A549 (cell line): ENCODE measurements around the gene KIAA1755. TPM values are rescaled to one million over a fixed set of nuclear protein-coding genes. Genes with fewer than 3 reads are reported as not detected.

ENCODE experiments used
- ATAC-seq, 2 experiments: fragments of 200-7000 bp in 1 of 2; fragments of >200 bp in 1 of 2; cut with Nextera tagmentation in 1 of 2; cut with Tn5 transposase in 1 of 2; 3 replicates each; pipeline versions ENCODE4 v1.8.0 to v1.9.1; 2018 to 2020; ENCODE audit warnings: mild to moderate bottlenecking in 1 of 2, moderate library complexity in 1 of 2
- CTCF ChIA-PET: fragments of 300-600 bp; sonication (Branson Sonifier 250); formaldehyde crosslinking; extraction: SDS; loops from one replicate; lab custom pipeline; 2021; ENCODE audit warnings: antibody characterized with exemption, inconsistent platforms; lab: Yijun Ruan, JAX
- POLR2A ChIA-PET: fragments of 350-600 bp; formaldehyde crosslinking; extraction: SDS; loops from one replicate; lab custom pipeline; 2021; ENCODE audit warnings: antibody characterized with exemption, inconsistent platforms; lab: Yijun Ruan, JAX
- DNase-seq, 2 experiments: peaks; one replicate each; pipeline versions ENCODE4 v3.0.0 to v3.0.0-alpha.2; 2011 to 2016; ENCODE audit warnings: low read depth in 1 of 2, low spot score in 1 of 2
- FAIRE-seq: peaks from 2 replicates; lab custom pipeline; 2011; peaks lifted over from hg19 to GRCh38; lab: Jason Lieb, UNC
- H3K27ac ChIP-seq, 2 experiments: fragments of >200 bp; sonication (Bioruptor Twin); formaldehyde crosslinking; 3 replicates each; pipeline ENCODE4 v1.5.1; 2016 to 2017
- H3K4me1 ChIP-seq: fragments of >200 bp; sonication (Bioruptor Twin); formaldehyde crosslinking; 3 replicates; pipeline ENCODE4 v1.6.1; 2016
- H3K4me2 ChIP-seq: fragments of >200 bp; sonication (Bioruptor Twin); formaldehyde crosslinking; 3 replicates; pipeline ENCODE4 v1.6.1; 2016
- H3K4me3 ChIP-seq: fragments of >200 bp; sonication (Bioruptor Twin); formaldehyde crosslinking; 3 replicates; pipeline ENCODE4 v1.5.1; 2016
- H3K9me3 ChIP-seq: fragments of >200 bp; sonication (Bioruptor Twin); formaldehyde crosslinking; 3 replicates; pipeline ENCODE4 v1.6.1; 2016
- CBX2 ChIP-seq: fragments of 200-600 bp; sonication (generic); IDR thresholded peaks from 2 replicates; pipeline ENCODE4 v1.6.1; 2016; ENCODE audit warnings: low read depth, mild to moderate bottlenecking, borderline replicate concordance
- CBX8 ChIP-seq: fragments of 200-600 bp; sonication (generic); IDR thresholded peaks from 2 replicates; pipeline ENCODE4 v1.6.1; 2016
- CHD2 ChIP-seq: fragments of 150-350 bp; IDR thresholded peaks from 2 replicates; pipeline ENCODE4 v1.6.1; 2014; ENCODE audit warnings: low read length; ENCODE audit not compliant: partially characterized antibody
- ELK1 ChIP-seq: fragments of 150-350 bp; IDR thresholded peaks from 2 replicates; pipeline ENCODE4 v1.6.1; 2014; ENCODE audit warnings: low read depth, mild to moderate bottlenecking, low read length
- ESRRA ChIP-seq: fragments of 150-350 bp; IDR thresholded peaks from 2 replicates; pipeline ENCODE4 v1.6.1; 2014; ENCODE audit warnings: mild to moderate bottlenecking, low read length, borderline replicate concordance
- FOSB ChIP-seq: fragments of 250-450 bp; sonication (Bioruptor Pico); IDR thresholded peaks from 2 replicates; pipeline ENCODE4 v1.5.0; 2020; ENCODE audit warnings: mild to moderate bottlenecking, moderate library complexity
- FOSL2 ChIP-seq, 2 experiments: fragments of 450-650 bp in 1 of 2; fragments of >200 bp in 1 of 2; sonication (Bioruptor Twin) in 1 of 2; formaldehyde crosslinking; IDR thresholded peaks; 2 replicates each; pipeline versions ENCODE4 v1.5.0 to v1.6.1; 2016 to 2020; ENCODE audit warnings: mild to moderate bottlenecking in 1 of 2, moderate library complexity in 1 of 2
- HES2 ChIP-seq: fragments of >200 bp; sonication (Bioruptor Twin); formaldehyde crosslinking; IDR thresholded peaks from 2 replicates; pipeline ENCODE4 v1.6.1; 2016
- HOXB5 ChIP-seq: fragments of 250-450 bp; sonication (Bioruptor Pico); IDR thresholded peaks from 2 replicates; pipeline ENCODE4 v1.5.0; 2020; ENCODE audit warnings: mild to moderate bottlenecking, moderate library complexity
- KDM1A ChIP-seq: fragments of 200-600 bp; sonication (generic); IDR thresholded peaks from 2 replicates; pipeline ENCODE4 v1.6.1; 2016; ENCODE audit warnings: low read depth, mild to moderate bottlenecking
- MAFK ChIP-seq: fragments of 450-650 bp; IDR thresholded peaks from 2 replicates; pipeline ENCODE4 v1.6.1; 2014; ENCODE audit not compliant: partially characterized antibody
- MAX ChIP-seq: IDR thresholded peaks from 2 replicates; pipeline ENCODE4 v1.6.1; 2012
- MYC ChIP-seq: IDR thresholded peaks from 2 replicates; pipeline ENCODE4 v1.6.1; 2012; ENCODE audit warnings: mild to moderate bottlenecking, inconsistent platforms, low read length, improper control_type of control experiment, borderline replicate concordance
- NFE2L2 ChIP-seq: fragments of 150-350 bp; conservative IDR thresholded peaks from 2 replicates; pipeline ENCODE4 v1.6.1; 2014; ENCODE audit warnings: low read length
- NPAS2 ChIP-seq: fragments of 250-450 bp; sonication (Bioruptor Pico); IDR thresholded peaks from 2 replicates; pipeline ENCODE4 v1.8.0; 2022; ENCODE audit warnings: mild to moderate bottlenecking, moderate library complexity, borderline replicate concordance
- PHF8 ChIP-seq: fragments of 200-600 bp; sonication (generic); IDR thresholded peaks from 2 replicates; pipeline ENCODE4 v1.6.1; 2016; ENCODE audit warnings: low read depth, mild to moderate bottlenecking, antibody characterized with exemption, moderate library complexity, borderline replicate concordance
- RAD21 ChIP-seq, 2 experiments: fragments of >200 bp in 1 of 2; sonication (Bioruptor Twin) in 1 of 2; formaldehyde crosslinking in 1 of 2; IDR thresholded peaks in 1 of 2; conservative IDR thresholded peaks in 1 of 2; 2 replicates in 1 of 2; 3 replicates in 1 of 2; pipeline ENCODE4 v1.6.1; 2012 to 2018; ENCODE audit warnings: inconsistent platforms in 1 of 2
- RCOR1 ChIP-seq: fragments of 150-350 bp; IDR thresholded peaks from 2 replicates; pipeline ENCODE4 v1.6.1; 2014; ENCODE audit warnings: antibody characterized with exemption, low read length, low read depth
- TP53 ChIP-seq: fragments of 250-450 bp; sonication (Bioruptor Pico); IDR thresholded peaks from 2 replicates; pipeline ENCODE4 v1.5.0; 2021; ENCODE audit warnings: mild to moderate bottlenecking, moderate library complexity
- USF2 ChIP-seq: fragments of 450-650 bp; IDR thresholded peaks from 2 replicates; pipeline ENCODE4 v1.6.1; 2014; ENCODE audit warnings: antibody characterized with exemption
- ZFP36 ChIP-seq: fragments of 450-650 bp; IDR thresholded peaks from 2 replicates; pipeline ENCODE4 v1.6.1; 2014; ENCODE audit warnings: borderline replicate concordance; ENCODE audit not compliant: partially characterized antibody
- ZSCAN20 ChIP-seq: fragments of 250-450 bp; sonication (Bioruptor Pico); IDR thresholded peaks from 2 replicates; pipeline ENCODE4 v1.8.0; 2022; ENCODE audit warnings: mild to moderate bottlenecking, moderate library complexity
- whole genome bisulfite sequencing: methylation state at CpG from one replicate; pipeline ENCODE4 v1.1.6; 2017; ENCODE audit errors: missing lambda C conversion rate; 5-methylcytosine and 5-hydroxymethylcytosine counted together
- polyA plus RNA-seq, 4 experiments: library from polyadenylated mRNA; depleted of rRNA in 3 of 4; stranded (reverse); fragments of >200 nt; fragmentation: RNase III in 1 of 4; extraction: RNeasy Plus Mini Kit Qiagen cat#74134 plus additional on column Dnase treatment in 1 of 4; gene quantifications; 2 replicates in 3 of 4; 3 replicates in 1 of 4; pipeline ENCODE4 v1.2.3, GENCODE V29; 2011 to 2017
- TF ChIP-seq, protein P1 (sequence below): fragments of 250-450 bp; sonication (Bioruptor Pico); IDR thresholded peaks from 2 replicates; pipeline ENCODE4 v1.5.0; 2020; ENCODE audit warnings: low read depth, mild to moderate bottlenecking, moderate library complexity
- TF ChIP-seq, protein P2 (sequence below): fragments of 250-450 bp; sonication (Bioruptor Pico); IDR thresholded peaks from 2 replicates; pipeline ENCODE4 v1.5.0; 2021; ENCODE audit warnings: mild to moderate bottlenecking, moderate library complexity, borderline replicate concordance
- TF ChIP-seq, protein P3 (sequence below): fragments of 200-600 bp; sonication (generic); IDR thresholded peaks from 2 replicates; pipeline ENCODE4 v1.6.1; 2016; ENCODE audit warnings: antibody characterized with exemption, mild to moderate bottlenecking, moderate library complexity

The KIAA1755 gene
- polyA plus RNA-seq, 2 of the 4 experiments (the other 2 are of a cell fraction): 0.04 to 0.21 TPM

DNA sequence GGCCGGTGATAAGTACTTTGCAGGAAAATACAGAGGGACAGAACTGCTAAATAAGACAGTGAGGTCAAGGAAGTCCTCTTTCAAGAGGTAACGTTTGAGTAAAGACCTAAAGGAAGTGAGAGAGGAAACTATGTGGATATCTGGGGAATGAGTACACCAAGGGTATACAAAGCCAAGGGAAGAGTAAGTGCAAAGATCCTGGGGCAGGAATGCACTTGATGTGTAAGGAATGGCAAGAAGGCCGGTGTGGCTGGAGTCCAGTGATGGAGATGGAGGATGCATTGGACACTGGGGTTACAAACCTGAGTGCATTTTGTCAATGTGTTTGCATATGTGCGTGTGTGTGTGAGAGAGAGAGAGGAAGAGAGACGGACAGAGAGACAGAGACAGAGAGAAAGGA, 63.3 kb downstream of the KIAA1755 start:
- WGBS: 72% methylated on average over 5 of the region's 5 CpGs
- POLR2A ChIA-PET: no interaction called here

DNA sequence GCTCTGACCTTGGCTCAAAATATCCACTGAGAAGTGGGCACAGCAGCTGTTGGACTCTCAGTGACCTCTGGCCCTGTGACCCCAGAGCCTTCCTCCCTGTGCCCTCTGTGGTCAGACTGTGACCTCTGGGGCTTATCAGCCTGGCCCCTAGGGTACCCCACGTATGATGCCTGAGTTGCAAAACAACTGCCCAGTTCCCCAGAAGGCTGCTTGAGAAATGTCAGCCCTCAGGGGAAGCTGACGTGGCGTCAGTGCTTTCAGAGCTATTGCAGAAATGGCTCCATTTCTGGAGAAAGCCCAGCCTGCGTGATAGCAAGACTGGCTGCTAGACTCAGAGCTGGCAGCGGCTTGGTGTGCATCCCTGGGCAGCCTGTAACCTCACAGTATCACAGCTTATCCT, 63.9 kb downstream of the KIAA1755 start:
- CTCF ChIA-PET: interaction anchor here (0.8 to 19.7 kb wide), 9 partner anchors 8 to 632 kb away, joined by 3 to 350 read pairs (median 6); no protein-coding TSS in a partner anchor
- ATAC-seq: peak in 1 of 2 experiments; percentile 40; a peak in 3 of 6 replicates
- H3K4me2 ChIP-seq: no peak overlapping the region
- WGBS: 76% methylated on average over 4 of the region's 5 CpGs
- H3K27ac ChIP-seq: peak overlapping the region in 1 of 2 experiments; percentile 51; a peak in 3 of 6 replicates
- no peak for DNase-seq
- POLR2A ChIA-PET: no interaction called here
- H3K4me3 ChIP-seq: no peak overlapping the region
- no peak for FAIRE-seq
- H3K9me3 ChIP-seq: no peaks in the 10 kb centered on the region
- H3K4me1 ChIP-seq: peaks cover 26% of the 10 kb centered on the region
- TF ChIP-seq MYC (no peak), PHF8 (no peak)

More for the DNA sequence above, 63.3 kb downstream of the KIAA1755 start:
- TF ChIP-seq MAFK (no peak), ZFP36 (no peak), MAX (no peak), ZSCAN20 (CRISPR knock-in tag) (no peak), KDM1A (no peak), USF2 (no peak), MYC (no peak), HES2 (no peak), RCOR1 (no peak), PHF8 (no peak), RAD21 (conservative IDR thresholded peaks at IDR 0.05 in 1 of 2, IDR thresholded peaks at IDR 0.05 in 1 of 2) (no peak), CBX2 (no peak), NPAS2 (CRISPR knock-in tag) (no peak), CBX8 (no peak), HOXB5 (CRISPR knock-in tag) (no peak), NFE2L2 (no peak), TP53 (CRISPR knock-in tag) (no peak)
- TF ChIP-seq, protein P1, sequence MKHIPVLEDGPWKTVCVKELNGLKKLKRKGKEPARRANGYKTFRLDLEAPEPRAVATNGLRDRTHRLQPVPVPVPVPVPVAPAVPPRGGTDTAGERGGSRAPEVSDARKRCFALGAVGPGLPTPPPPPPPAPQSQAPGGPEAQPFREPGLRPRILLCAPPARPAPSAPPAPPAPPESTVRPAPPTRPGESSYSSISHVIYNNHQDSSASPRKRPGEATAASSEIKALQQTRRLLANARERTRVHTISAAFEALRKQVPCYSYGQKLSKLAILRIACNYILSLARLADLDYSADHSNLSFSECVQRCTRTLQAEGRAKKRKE: no peak
- TF ChIP-seq, protein P2, sequence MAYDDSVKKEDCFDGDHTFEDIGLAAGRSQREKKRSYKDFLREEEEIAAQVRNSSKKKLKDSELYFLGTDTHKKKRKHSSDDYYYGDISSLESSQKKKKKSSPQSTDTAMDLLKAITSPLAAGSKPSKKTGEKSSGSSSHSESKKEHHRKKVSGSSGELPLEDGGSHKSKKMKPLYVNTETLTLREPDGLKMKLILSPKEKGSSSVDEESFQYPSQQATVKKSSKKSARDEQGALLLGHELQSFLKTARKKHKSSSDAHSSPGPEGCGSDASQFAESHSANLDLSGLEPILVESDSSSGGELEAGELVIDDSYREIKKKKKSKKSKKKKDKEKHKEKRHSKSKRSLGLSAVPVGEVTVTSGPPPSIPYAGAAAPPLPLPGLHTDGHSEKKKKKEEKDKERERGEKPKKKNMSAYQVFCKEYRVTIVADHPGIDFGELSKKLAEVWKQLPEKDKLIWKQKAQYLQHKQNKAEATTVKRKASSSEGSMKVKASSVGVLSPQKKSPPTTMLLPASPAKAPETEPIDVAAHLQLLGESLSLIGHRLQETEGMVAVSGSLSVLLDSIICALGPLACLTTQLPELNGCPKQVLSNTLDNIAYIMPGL (CRISPR knock-in tag): no peak
- TF ChIP-seq, all 56 proteins: peak for 0
- Histone ChIP-seq H3K4me2 (no peak overlapping the region), H3K9me3 (no peaks in the 10 kb centered on the region), H3K27ac (peak overlapping the region; percentile 46 to 51; a peak in 2 of 6 replicates), H3K4me3 (no peak overlapping the region), H3K4me1 (peaks cover 20% of the 10 kb centered on the region)
- CTCF ChIA-PET: interaction anchor here (0.8 to 19.7 kb wide), 6 partner anchors 8 to 633 kb away, joined by 3 to 350 read pairs (median 6); no protein-coding TSS in a partner anchor
- no peak for FAIRE-seq
- no peak for ATAC-seq
- no peak for DNase-seq

DNA sequence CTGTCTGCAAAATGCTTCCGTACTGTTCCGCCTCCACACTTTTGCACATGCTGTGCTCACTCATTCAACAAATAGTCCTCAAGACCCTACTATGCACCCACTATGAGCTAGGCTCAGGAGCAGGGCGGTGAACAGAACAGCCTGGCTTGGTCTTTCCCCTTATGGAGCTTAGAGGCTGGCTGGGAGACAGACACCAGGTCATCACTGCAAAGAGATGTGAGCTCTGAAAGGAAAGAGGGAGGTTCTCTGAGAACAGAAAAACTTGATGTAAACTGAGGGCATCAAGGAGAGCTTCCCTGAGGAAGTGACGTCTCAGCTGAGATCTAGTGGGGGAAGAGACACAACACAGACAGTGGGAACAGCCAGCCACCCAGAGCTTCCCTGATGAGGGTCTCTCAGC, 64.5 kb downstream of the KIAA1755 start:
- H3K4me3 ChIP-seq: no peak overlapping the region
- DNase-seq: no peak
- FAIRE-seq: no peak
- H3K27ac ChIP-seq: peak overlapping the region in 1 of 2 experiments; percentile 51; a peak in 3 of 6 replicates
- H3K9me3 ChIP-seq: no peaks in the 10 kb centered on the region
- ChIA-PET POLR2A (no interaction called here), CTCF (interaction anchor here (0.8 to 19.7 kb wide), 7 partner anchors 9 to 138 kb away, joined by 3 to 350 read pairs (median 7); no protein-coding TSS in a partner anchor)
- ATAC-seq: peak in 1 of 2 experiments; percentile 26; a peak in 1 of 6 replicates
- peaks cover 26% of the 10 kb centered on the region for H3K4me1 ChIP-seq
- 90% methylated on average over 4 of the region's 4 CpGs for WGBS
- no peak overlapping the region for H3K4me2 ChIP-seq
- no peak for TF ChIP-seq FOSB
- TF ChIP-seq ESRRA: no peak
- no peak for TF ChIP-seq ELK1
- TF ChIP-seq, protein P3, sequence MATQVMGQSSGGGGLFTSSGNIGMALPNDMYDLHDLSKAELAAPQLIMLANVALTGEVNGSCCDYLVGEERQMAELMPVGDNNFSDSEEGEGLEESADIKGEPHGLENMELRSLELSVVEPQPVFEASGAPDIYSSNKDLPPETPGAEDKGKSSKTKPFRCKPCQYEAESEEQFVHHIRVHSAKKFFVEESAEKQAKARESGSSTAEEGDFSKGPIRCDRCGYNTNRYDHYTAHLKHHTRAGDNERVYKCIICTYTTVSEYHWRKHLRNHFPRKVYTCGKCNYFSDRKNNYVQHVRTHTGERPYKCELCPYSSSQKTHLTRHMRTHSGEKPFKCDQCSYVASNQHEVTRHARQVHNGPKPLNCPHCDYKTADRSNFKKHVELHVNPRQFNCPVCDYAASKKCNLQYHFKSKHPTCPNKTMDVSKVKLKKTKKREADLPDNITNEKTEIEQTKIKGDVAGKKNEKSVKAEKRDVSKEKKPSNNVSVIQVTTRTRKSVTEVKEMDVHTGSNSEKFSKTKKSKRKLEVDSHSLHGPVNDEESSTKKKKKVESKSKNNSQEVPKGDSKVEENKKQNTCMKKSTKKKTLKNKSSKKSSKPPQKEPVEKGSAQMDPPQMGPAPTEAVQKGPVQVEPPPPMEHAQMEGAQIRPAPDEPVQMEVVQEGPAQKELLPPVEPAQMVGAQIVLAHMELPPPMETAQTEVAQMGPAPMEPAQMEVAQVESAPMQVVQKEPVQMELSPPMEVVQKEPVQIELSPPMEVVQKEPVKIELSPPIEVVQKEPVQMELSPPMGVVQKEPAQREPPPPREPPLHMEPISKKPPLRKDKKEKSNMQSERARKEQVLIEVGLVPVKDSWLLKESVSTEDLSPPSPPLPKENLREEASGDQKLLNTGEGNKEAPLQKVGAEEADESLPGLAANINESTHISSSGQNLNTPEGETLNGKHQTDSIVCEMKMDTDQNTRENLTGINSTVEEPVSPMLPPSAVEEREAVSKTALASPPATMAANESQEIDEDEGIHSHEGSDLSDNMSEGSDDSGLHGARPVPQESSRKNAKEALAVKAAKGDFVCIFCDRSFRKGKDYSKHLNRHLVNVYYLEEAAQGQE: no peak
- TF ChIP-seq FOSL2 (IDR thresholded peaks at IDR 0.05): no peak
- no peak for TF ChIP-seq FOSL2 (CRISPR knock-in tag; IDR thresholded peaks at IDR 0.05)
- no peak for TF ChIP-seq CHD2
